ENCODE data around the gene NSUN2.
"Not testable (repeated sequence)": the region's sequence is repeated elsewhere in the genome, so short reads cannot be mapped to it uniquely, and the experiment has no call there.

Gene NSUN2

GRCh38 chr5:6572086-6572824, 60.6 kb downstream of the NSUN2 start:
- Histone ChIP-seq H3K9me3 (ENCODE audit: low read length) (no peaks in the 10 kb centered on the region), H3K4me1 (ENCODE audit: insufficient read depth, low read length) (peaks cover 2% of the 10 kb centered on the region), H3K36me3 (ENCODE audit: insufficient read depth, low read length) (no peaks in the 10 kb centered on the region), H3K4me3 (ENCODE audit: low read length) (no peak overlapping the region), H2AFZ (ENCODE audit: low read depth, low read length) (no peak overlapping the region), H3K27me3 (ENCODE audit: insufficient read depth, low read length) (peaks cover 7% of the 10 kb centered on the region)

- not testable (repeated sequence) for H3K27me3 ChIP-seq (ENCODE audit: insufficient read depth, low read length); H3K4me1 ChIP-seq (ENCODE audit: insufficient read depth, low read length)
These were observed 61.2 kb downstream of the NSUN2 start for GRCh38 chr5:6571607-6572006.

GRCh38 chr5:6570530-6570929, 62.3 kb downstream of the NSUN2 start:
- Histone ChIP-seq H3K27me3 (ENCODE audit: insufficient read depth, low read length) (peaks cover 10% of the 10 kb centered on the region), H3K9me3 (ENCODE audit: low read length) (no peaks in the 10 kb centered on the region), H3K4me3 (ENCODE audit: low read length) (no peak overlapping the region), H3K4me1 (ENCODE audit: insufficient read depth, low read length) (peaks cover 2% of the 10 kb centered on the region), H3K36me3 (ENCODE audit: insufficient read depth, low read length) (no peaks in the 10 kb centered on the region), H2AFZ (ENCODE audit: low read depth, low read length) (no peak overlapping the region)

More at GRCh38 chr5:6571607-6572006, 61.2 kb downstream of the NSUN2 start:
- not testable (repeated sequence) for H3K36me3 ChIP-seq (ENCODE audit: insufficient read depth, low read length); H3K4me3 ChIP-seq (ENCODE audit: low read length); H2AFZ ChIP-seq (ENCODE audit: low read depth, low read length); H3K9me3 ChIP-seq (ENCODE audit: low read length)

GRCh38 chr5:6568889-6569288, 64.0 kb downstream of the NSUN2 start:
- no peaks in the 10 kb centered on the region for H3K36me3 ChIP-seq (ENCODE audit: insufficient read depth, low read length)
- H3K4me3 ChIP-seq (ENCODE audit: low read length), result no peak overlapping the region
- H2AFZ ChIP-seq (ENCODE audit: low read depth, low read length), result no peak overlapping the region
- peaks cover 10% of the 10 kb centered on the region for H3K27me3 ChIP-seq (ENCODE audit: insufficient read depth, low read length)
- H3K9me3 ChIP-seq (ENCODE audit: low read length), result no peaks in the 10 kb centered on the region
- H3K4me1 ChIP-seq (ENCODE audit: insufficient read depth, low read length), result no peaks in the 10 kb centered on the region

GRCh38 chr5:6568383-6568782, 64.5 kb downstream of the NSUN2 start:
- Histone ChIP-seq H3K4me1 (ENCODE audit: insufficient read depth, low read length) (no peaks in the 10 kb centered on the region), H2AFZ (ENCODE audit: low read depth, low read length) (no peak overlapping the region), H3K4me3 (ENCODE audit: low read length) (no peak overlapping the region), H3K9me3 (ENCODE audit: low read length) (no peaks in the 10 kb centered on the region), H3K27me3 (ENCODE audit: insufficient read depth, low read length) (peaks cover 7% of the 10 kb centered on the region), H3K36me3 (ENCODE audit: insufficient read depth, low read length) (no peaks in the 10 kb centered on the region)

GRCh38 chr5:6567835-6568234, 65.0 kb downstream of the NSUN2 start:
- H3K36me3 ChIP-seq (ENCODE audit: insufficient read depth, low read length), result no peaks in the 10 kb centered on the region
- H3K4me1 ChIP-seq (ENCODE audit: insufficient read depth, low read length), result no peaks in the 10 kb centered on the region
- no peak overlapping the region for H2AFZ ChIP-seq (ENCODE audit: low read depth, low read length)
- no peaks in the 10 kb centered on the region for H3K9me3 ChIP-seq (ENCODE audit: low read length)
- no peak overlapping the region for H3K4me3 ChIP-seq (ENCODE audit: low read length)
- peaks cover 6% of the 10 kb centered on the region for H3K27me3 ChIP-seq (ENCODE audit: insufficient read depth, low read length)

GRCh38 chr5:6567068-6567467, 65.8 kb downstream of the NSUN2 start:
- no peak overlapping the region for H3K4me3 ChIP-seq (ENCODE audit: low read length)
- no peaks in the 10 kb centered on the region for H3K4me1 ChIP-seq (ENCODE audit: insufficient read depth, low read length)
- H3K9me3 ChIP-seq (ENCODE audit: low read length), result no peaks in the 10 kb centered on the region
- no peaks in the 10 kb centered on the region for H3K36me3 ChIP-seq (ENCODE audit: insufficient read depth, low read length)
- H2AFZ ChIP-seq (ENCODE audit: low read depth, low read length), result no peak overlapping the region
- H3K27me3 ChIP-seq (ENCODE audit: insufficient read depth, low read length), result peaks cover 3% of the 10 kb centered on the region

- Histone ChIP-seq H2AFZ (ENCODE audit: low read depth, low read length) (no peak overlapping the region), H3K27me3 (ENCODE audit: insufficient read depth, low read length) (peaks cover 3% of the 10 kb centered on the region), H3K36me3 (ENCODE audit: insufficient read depth, low read length) (no peaks in the 10 kb centered on the region), H3K4me3 (ENCODE audit: low read length) (no peak overlapping the region), H3K4me1 (ENCODE audit: insufficient read depth, low read length) (no peaks in the 10 kb centered on the region), H3K9me3 (ENCODE audit: low read length) (no peaks in the 10 kb centered on the region)
These were observed 67.4 kb downstream of the NSUN2 start for GRCh38 chr5:6565492-6565891.

- H3K4me3 ChIP-seq (ENCODE audit: low read length), result no peak overlapping the region
- H3K9me3 ChIP-seq (ENCODE audit: low read length), result peaks cover 6% of the 10 kb centered on the region
- no peaks in the 10 kb centered on the region for H3K27me3 ChIP-seq (ENCODE audit: insufficient read depth, low read length)
- no peaks in the 10 kb centered on the region for H3K36me3 ChIP-seq (ENCODE audit: insufficient read depth, low read length)
- H3K4me1 ChIP-seq (ENCODE audit: insufficient read depth, low read length), result no peaks in the 10 kb centered on the region
- H2AFZ ChIP-seq (ENCODE audit: low read depth, low read length), result no peak overlapping the region
These were observed 74.9 kb downstream of the NSUN2 start for GRCh38 chr5:6557807-6558575.

- no peak overlapping the region for H3K4me3 ChIP-seq (ENCODE audit: low read length)
These were observed 76.1 kb downstream of the NSUN2 start for GRCh38 chr5:6556802-6557102.

GRCh38 chr5:6556089-6556801, 76.6 kb downstream of the NSUN2 start:
- Histone ChIP-seq H3K4me1 (ENCODE audit: insufficient read depth, low read length) (no peaks in the 10 kb centered on the region), H2AFZ (ENCODE audit: low read depth, low read length) (no peak overlapping the region), H3K27me3 (ENCODE audit: insufficient read depth, low read length) (no peaks in the 10 kb centered on the region), H3K9me3 (ENCODE audit: low read length) (peaks cover 6% of the 10 kb centered on the region), H3K4me3 (ENCODE audit: low read length) (no peak overlapping the region), H3K36me3 (ENCODE audit: insufficient read depth, low read length) (no peaks in the 10 kb centered on the region)

More at GRCh38 chr5:6556802-6557102, 76.1 kb downstream of the NSUN2 start:
- peaks cover 6% of the 10 kb centered on the region for H3K9me3 ChIP-seq (ENCODE audit: low read length)
- no peaks in the 10 kb centered on the region for H3K27me3 ChIP-seq (ENCODE audit: insufficient read depth, low read length)
- H3K4me1 ChIP-seq (ENCODE audit: insufficient read depth, low read length), result no peaks in the 10 kb centered on the region
- no peaks in the 10 kb centered on the region for H3K36me3 ChIP-seq (ENCODE audit: insufficient read depth, low read length)
- H2AFZ ChIP-seq (ENCODE audit: low read depth, low read length), result no peak overlapping the region

- Histone ChIP-seq H3K4me1 (ENCODE audit: insufficient read depth, low read length) (no peaks in the 10 kb centered on the region), H3K4me3 (ENCODE audit: low read length) (no peak overlapping the region), H2AFZ (ENCODE audit: low read depth, low read length) (no peak overlapping the region), H3K27me3 (ENCODE audit: insufficient read depth, low read length) (peaks cover 3% of the 10 kb centered on the region), H3K9me3 (ENCODE audit: low read length) (peaks cover 6% of the 10 kb centered on the region), H3K36me3 (ENCODE audit: insufficient read depth, low read length) (no peaks in the 10 kb centered on the region)
These were observed 78.0 kb downstream of the NSUN2 start for GRCh38 chr5:6554812-6555211.

- H3K9me3 ChIP-seq (ENCODE audit: low read length), result peaks cover 6% of the 10 kb centered on the region
- H3K36me3 ChIP-seq (ENCODE audit: insufficient read depth, low read length), result no peaks in the 10 kb centered on the region
- no peak overlapping the region for H2AFZ ChIP-seq (ENCODE audit: low read depth, low read length)
- no peak overlapping the region for H3K4me3 ChIP-seq (ENCODE audit: low read length)
- H3K27me3 ChIP-seq (ENCODE audit: insufficient read depth, low read length), result peaks cover 3% of the 10 kb centered on the region
- no peaks in the 10 kb centered on the region for H3K4me1 ChIP-seq (ENCODE audit: insufficient read depth, low read length)
These were observed 78.9 kb downstream of the NSUN2 start for GRCh38 chr5:6553972-6554371.
